Measurements from ENCODE around the gene GAB2. TPM values are rescaled to one million over a fixed set of nuclear protein-coding genes. Genes with fewer than 3 reads are reported as not detected.
"Not testable (repeated sequence)": the region's sequence is repeated elsewhere in the genome, so short reads cannot be mapped to it uniquely, and the experiment has no call there.

The GAB2 gene
- total and polyA plus RNA-seq, 8 donors, result 18.8 to 59.6 (median 19.7) TPM

- intact Hi-C loops (cut with DNase I), result loop anchor here in 1 of 2 donors (10.0 kb wide), 2 partner anchors 188 to 338 kb away; partner anchors contain the start of gene GAB2
- Histone ChIP-seq H3K27me3 (no peaks in the 10 kb centered on the region), H3K4me1 (peaks cover 0 to 26% of the 10 kb centered on the region in 2 donors), H3K9me3 (no peaks in the 10 kb centered on the region), H3K27ac (no peak overlapping the region), H3K4me3 (no peak overlapping the region), H3K36me3 (peaks cover 0 to 51% of the 10 kb centered on the region in 2 donors)
- ATAC-seq (no peak), DNase-seq (no peak)
- no peak for TF ChIP-seq CTCF (IDR thresholded peaks at IDR 0.05)
Observed at GRCh38 chr11:78226684-78227680, 190.6 kb downstream of the GAB2 start.

- Histone ChIP-seq H3K4me3 (no peak overlapping the region), H3K27me3 (no peaks in the 10 kb centered on the region), H3K36me3 (peaks cover 5 to 71% of the 10 kb centered on the region in 2 donors), H3K27ac (no peak overlapping the region), H3K4me1 (peaks cover 0 to 15% of the 10 kb centered on the region in 2 donors), H3K9me3 (no peaks in the 10 kb centered on the region)
- ATAC-seq (no peak), DNase-seq (no peak)
- no peak for TF ChIP-seq CTCF (IDR thresholded peaks at IDR 0.05)
- intact Hi-C loops (cut with DNase I), result loop anchor here in 1 of 2 donors (10.0 kb wide), 2 partner anchors 190 to 340 kb away; partner anchors contain the start of gene GAB2
Observed at GRCh38 chr11:78224906-78225420, 192.7 kb downstream of the GAB2 start.

- DNase-seq, result no peak
- no peak for ATAC-seq
- Histone ChIP-seq H3K27me3 (no peaks in the 10 kb centered on the region), H3K4me1 (peaks cover 0 to 11% of the 10 kb centered on the region in 2 donors), H3K27ac (no peak overlapping the region), H3K36me3 (peaks cover 5 to 76% of the 10 kb centered on the region in 2 donors), H3K4me3 (no peak overlapping the region), H3K9me3 (no peaks in the 10 kb centered on the region)
- intact Hi-C loops (cut with DNase I), result loop anchor here in 1 of 2 donors (10.0 kb wide), 2 partner anchors 190 to 340 kb away; partner anchors contain the start of gene GAB2
- no peak for TF ChIP-seq CTCF (IDR thresholded peaks at IDR 0.05)
Observed at GRCh38 chr11:78224506-78224905, 193.1 kb downstream of the GAB2 start.

- Histone ChIP-seq H3K9me3 (no peaks in the 10 kb centered on the region), H3K27ac (no peak overlapping the region), H3K4me3 (no peak overlapping the region), H3K36me3 (peaks cover 5 to 86% of the 10 kb centered on the region in 2 donors), H3K4me1 (peaks cover 0 to under 1% of the 10 kb centered on the region in 2 donors), H3K27me3 (no peaks in the 10 kb centered on the region)
- TF ChIP-seq CTCF (IDR thresholded peaks at IDR 0.05), result no peak
- intact Hi-C loops (cut with DNase I), result loop anchor here in 1 of 2 donors (10.0 kb wide), 2 partner anchors 191 to 341 kb away; partner anchors contain the start of gene GAB2
- ATAC-seq, result no peak
- no peak for DNase-seq
Observed at GRCh38 chr11:78223320-78223954, 194.2 kb downstream of the GAB2 start.

- peaks cover 5 to 93% of the 10 kb centered on the region in 2 donors for H3K36me3 ChIP-seq
- intact Hi-C loops (cut with DNase I), result loop anchor here in 1 of 2 donors (10.0 kb wide), 2 partner anchors 192 to 342 kb away; partner anchors contain the start of gene GAB2
- not testable (repeated sequence) for H3K4me3 ChIP-seq, H3K9me3 ChIP-seq, ATAC-seq, DNase-seq, H3K4me1 ChIP-seq, H3K27ac ChIP-seq, H3K27me3 ChIP-seq
Observed at GRCh38 chr11:78222726-78223125, 194.9 kb downstream of the GAB2 start.

Data from left lung (tissue), 10 donors.